ENCODE results near the gene DLGAP1. TPM values are rescaled to one million over a fixed set of nuclear protein-coding genes. Genes with fewer than 3 reads are reported as not detected.

The DLGAP1 gene
- total RNA-seq, 2 experiments from 2014 or later, result 0.31 to 0.36 TPM

GRCh38 chr18:4267641-4268040 lies 187.5 kb downstream of the DLGAP1 start:
- TF ChIP-seq CTCF (IDR thresholded peaks at IDR 0.05), result no peak
- intact Hi-C loops (cut with DNase I, micrococcal nuclease), result no loop called here
- no peak for ATAC-seq (ENCODE audit: poor library complexity)
- Mint-ChIP-seq H3K27ac (no peak overlapping the region), H3K4me3 (no peak overlapping the region), H3K9me3 (peaks cover 3% of the 10 kb centered on the region), H3K27me3 (no peaks in the 10 kb centered on the region), H3K36me3 (ENCODE audit: low read depth) (no peaks in the 10 kb centered on the region), H3K4me1 (ENCODE audit: low read depth) (no peaks in the 10 kb centered on the region)
- Histone ChIP-seq H3K27me3 (ENCODE audit: control insufficient read depth in 1 of 2, insufficient read depth in 2 of 2, low read length in 2 of 2) (no peaks in the 10 kb centered on the region), H3K9me3 (ENCODE audit: control insufficient read depth in 1 of 2, insufficient read depth in 1 of 2, low read length in 2 of 2) (no peaks in the 10 kb centered on the region), H3K27ac (ENCODE audit: low read depth in 1 of 2, low read length in 2 of 2) (no peak overlapping the region), H3K36me3 (ENCODE audit: insufficient read depth, low read length) (no peaks in the 10 kb centered on the region), H3K4me1 (ENCODE audit: insufficient read depth, low read length) (no peaks in the 10 kb centered on the region), H3K4me3 (ENCODE audit: low read length) (no peak overlapping the region)
- ChIA-PET POLR2A (no interaction called here), CTCF (no interaction called here)
- DNase-seq, result no peak

- CTCF ChIA-PET, result no interaction called here
- H3K27ac ChIP-seq (ENCODE audit: low read depth in 1 of 2, low read length in 2 of 2), result no peak overlapping the region
- POLR2A ChIA-PET, result no interaction called here
Measured at GRCh38 chr18:4264347-4264791, 190.7 kb downstream of the DLGAP1 start.

GRCh38 chr18:4260107-4260506 lies 195.0 kb downstream of the DLGAP1 start:
- Histone ChIP-seq H3K27me3 (ENCODE audit: control insufficient read depth in 1 of 2, insufficient read depth in 2 of 2, low read length in 2 of 2) (no peaks in the 10 kb centered on the region), H3K4me1 (ENCODE audit: insufficient read depth, low read length) (no peaks in the 10 kb centered on the region), H3K36me3 (ENCODE audit: insufficient read depth, low read length) (no peaks in the 10 kb centered on the region), H3K9me3 (ENCODE audit: control insufficient read depth in 1 of 2, insufficient read depth in 1 of 2, low read length in 2 of 2) (no peaks in the 10 kb centered on the region), H3K4me3 (ENCODE audit: low read length) (no peak overlapping the region), H3K27ac (ENCODE audit: low read depth in 1 of 2, low read length in 2 of 2) (no peak overlapping the region)
- no peaks in the 10 kb centered on the region for H3K4me1 Mint-ChIP-seq (ENCODE audit: low read depth)
- H3K4me3 Mint-ChIP-seq, result no peak overlapping the region
- no peak for TF ChIP-seq CTCF (IDR thresholded peaks at IDR 0.05)
- ATAC-seq (ENCODE audit: poor library complexity) (no peak), DNase-seq (peak in 1 of 14 experiments; percentile 14)
- POLR2A ChIA-PET, result no interaction called here
- no peaks in the 10 kb centered on the region for H3K27me3 Mint-ChIP-seq
- CTCF ChIA-PET, result interaction anchor here (1.3 kb wide), 1 partner anchor 9 kb away, joined by 4 read pairs; no protein-coding TSS in a partner anchor
- intact Hi-C loops (cut with DNase I, micrococcal nuclease), result no loop called here
- H3K9me3 Mint-ChIP-seq, result peaks cover 3% of the 10 kb centered on the region
- H3K36me3 Mint-ChIP-seq (ENCODE audit: low read depth), result no peaks in the 10 kb centered on the region
- no peak overlapping the region for H3K27ac Mint-ChIP-seq

More at GRCh38 chr18:4264347-4264791, 190.7 kb downstream of the DLGAP1 start:
- ATAC-seq (ENCODE audit: poor library complexity), result no peak
- no peak for DNase-seq
- Histone ChIP-seq H3K4me3 (ENCODE audit: low read length) (no peak overlapping the region), H3K4me1 (ENCODE audit: insufficient read depth, low read length) (no peaks in the 10 kb centered on the region), H3K9me3 (ENCODE audit: control insufficient read depth in 1 of 2, insufficient read depth in 1 of 2, low read length in 2 of 2) (no peaks in the 10 kb centered on the region), H3K27me3 (ENCODE audit: control insufficient read depth in 1 of 2, insufficient read depth in 2 of 2, low read length in 2 of 2) (no peaks in the 10 kb centered on the region), H3K36me3 (ENCODE audit: insufficient read depth, low read length) (no peaks in the 10 kb centered on the region)
- H3K9me3 Mint-ChIP-seq, result peaks cover 3% of the 10 kb centered on the region
- no peak overlapping the region for H3K4me3 Mint-ChIP-seq
- H3K36me3 Mint-ChIP-seq (ENCODE audit: low read depth), result no peaks in the 10 kb centered on the region
- H3K4me1 Mint-ChIP-seq (ENCODE audit: low read depth), result no peaks in the 10 kb centered on the region
- H3K27me3 Mint-ChIP-seq, result no peaks in the 10 kb centered on the region
- TF ChIP-seq CTCF (IDR thresholded peaks at IDR 0.05), result no peak
- intact Hi-C loops (cut with DNase I, micrococcal nuclease), result no loop called here
- no peak overlapping the region for H3K27ac Mint-ChIP-seq

Data from CD4-positive, alpha-beta T cell (primary cell).